DLD1 (cell line): Measurements from ENCODE around the gene CDKN2D.

Experiments
- in situ Hi-C: cut with HindIII; loops from 2 replicates; pipeline ENCODE4 v1.10.0; 2017; ENCODE audit warnings: low sequenced_read_pairs

CDKN2D gene

GRCh38 chr19:10568826-10569651, at the start of gene CDKN2D:
Gene CDKN2D (minus strand): TSS chr19:10568979. CDS start chr19:10568653, 326 bp downstream.
- in situ Hi-C loops = no loop called here

GRCh38 chr19:10617409-10618121, 48.8 kb upstream of the CDKN2D start:
- in situ Hi-C loops = no loop called here

- in situ Hi-C loops = no loop called here
Measured at GRCh38 chr19:10615429-10616023, 46.7 kb upstream of the CDKN2D start.

- in situ Hi-C loops = no loop called here
Measured at GRCh38 chr19:10612499-10613119, 43.8 kb upstream of the CDKN2D start.

GRCh38 chr19:10611907-10612306, 43.1 kb upstream of the CDKN2D start:
- in situ Hi-C loops = no loop called here

GRCh38 chr19:10604460-10604980, 35.7 kb upstream of the CDKN2D start:
- in situ Hi-C loops = no loop called here

GRCh38 chr19:10603873-10604459, 35.2 kb upstream of the CDKN2D start:
- in situ Hi-C loops = no loop called here

- in situ Hi-C loops = no loop called here
Measured at GRCh38 chr19:10603084-10603872, 34.5 kb upstream of the CDKN2D start.

GRCh38 chr19:10602330-10603083, 33.7 kb upstream of the CDKN2D start:
- in situ Hi-C loops = no loop called here

GRCh38 chr19:10601999-10602329, 33.2 kb upstream of the CDKN2D start:
- in situ Hi-C loops = no loop called here

- in situ Hi-C loops = no loop called here
Measured at GRCh38 chr19:10600149-10600548, 31.4 kb upstream of the CDKN2D start.

- in situ Hi-C loops = no loop called here
Measured at GRCh38 chr19:10593820-10594637, 25.2 kb upstream of the CDKN2D start.

GRCh38 chr19:10593148-10593547, 24.4 kb upstream of the CDKN2D start:
- in situ Hi-C loops = no loop called here

GRCh38 chr19:10587839-10588150, 19.0 kb upstream of the CDKN2D start:
- in situ Hi-C loops = no loop called here

- in situ Hi-C loops = no loop called here
Measured at GRCh38 chr19:10587022-10587838, 18.5 kb upstream of the CDKN2D start, which contains the start of gene AP1M2. Gene AP1M2 (minus strand): TSS chr19:10587312. CDS start chr19:10587231, 81 bp downstream.

GRCh38 chr19:10586396-10586795, 17.6 kb upstream of the CDKN2D start:
- in situ Hi-C loops = no loop called here

- in situ Hi-C loops = no loop called here
Measured at GRCh38 chr19:10583036-10583776, 14.4 kb upstream of the CDKN2D start.
